ENCODE measurements around the gene FOXC1.

The FOXC1 gene

GRCh38 chr6:1624058-1624850 lies 14.5 kb downstream of the FOXC1 start:
- DNase-seq (ENCODE audit: low read depth) = no peak

DNA sequence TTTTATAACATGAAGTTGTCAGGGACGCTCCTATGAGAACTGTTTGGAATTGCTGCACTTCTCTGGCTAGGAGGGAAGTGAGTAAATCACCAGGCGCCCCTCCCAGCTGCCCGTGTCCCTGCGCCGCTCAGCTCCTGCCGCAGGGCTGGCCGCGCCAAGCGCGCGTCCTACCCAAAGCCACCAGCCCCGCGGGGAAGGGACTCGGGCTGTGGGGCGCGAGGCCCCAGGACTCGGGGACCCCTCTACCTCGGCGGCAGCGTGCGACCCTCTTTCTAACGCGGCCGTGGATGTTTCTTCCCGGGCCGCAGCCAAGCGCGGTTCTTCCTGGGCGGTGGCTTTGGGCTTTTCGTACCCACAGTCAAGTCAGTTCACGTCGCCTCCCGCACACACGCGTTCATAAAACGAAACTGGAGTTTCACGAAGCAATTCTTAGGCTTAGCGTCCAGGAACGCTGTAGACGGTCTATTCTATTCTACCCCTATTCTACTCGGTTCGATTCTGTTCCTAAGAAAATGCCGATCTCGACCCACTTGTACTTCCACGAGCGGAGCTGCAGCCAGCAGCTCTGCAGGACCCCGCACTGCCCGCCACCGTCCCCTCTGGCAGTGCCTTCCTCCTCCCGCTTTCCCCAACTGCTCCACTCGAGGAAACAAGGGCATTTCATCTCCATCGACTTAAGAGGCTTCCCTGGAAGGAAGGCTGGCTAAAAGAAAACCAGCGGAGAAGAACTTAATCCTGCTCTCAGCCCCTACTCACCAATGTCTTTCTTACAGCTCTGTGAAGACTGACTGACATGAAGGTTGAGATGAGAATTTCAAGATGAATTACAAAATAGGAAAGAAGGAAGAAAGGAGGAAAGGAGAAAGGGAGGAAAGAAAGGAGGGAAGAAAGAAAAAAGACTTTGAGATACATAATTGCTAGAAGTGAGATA lies 15.4 kb downstream of the FOXC1 start:
- no peak for DNase-seq (ENCODE audit: low read depth)

GRCh38 chr6:1625794-1626435 lies 16.2 kb downstream of the FOXC1 start:
- DNase-seq (ENCODE audit: low read depth) = no peak

DNA sequence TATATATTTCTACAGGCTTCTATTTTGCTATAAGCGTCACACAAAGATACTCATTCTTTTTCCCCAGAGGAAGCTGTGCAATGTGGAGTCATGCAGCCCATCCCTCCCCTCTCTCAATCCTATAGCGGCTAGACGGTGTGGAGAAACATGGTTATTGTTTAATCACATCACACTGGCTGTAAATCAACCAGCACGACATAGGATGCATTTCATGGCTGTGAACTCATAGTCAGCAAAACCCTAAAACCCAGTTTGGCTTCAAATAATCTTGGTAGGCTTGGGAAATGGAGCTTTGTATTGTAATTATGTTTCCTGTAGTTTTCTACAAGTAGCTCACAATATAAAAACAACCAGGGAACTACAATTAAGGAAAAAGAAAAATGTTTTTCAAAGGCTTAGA lies 16.8 kb downstream of the FOXC1 start:
- no peak for DNase-seq (ENCODE audit: low read depth)

GRCh38 chr6:1627827-1628560 lies 18.3 kb downstream of the FOXC1 start:
- no peak for DNase-seq (ENCODE audit: low read depth)

- no peak for DNase-seq (ENCODE audit: low read depth)
These were observed 19.6 kb downstream of the FOXC1 start for GRCh38 chr6:1629316-1629715.

- DNase-seq (ENCODE audit: low read depth) = no peak
These were observed 20.6 kb downstream of the FOXC1 start for GRCh38 chr6:1630212-1630770.

DNA sequence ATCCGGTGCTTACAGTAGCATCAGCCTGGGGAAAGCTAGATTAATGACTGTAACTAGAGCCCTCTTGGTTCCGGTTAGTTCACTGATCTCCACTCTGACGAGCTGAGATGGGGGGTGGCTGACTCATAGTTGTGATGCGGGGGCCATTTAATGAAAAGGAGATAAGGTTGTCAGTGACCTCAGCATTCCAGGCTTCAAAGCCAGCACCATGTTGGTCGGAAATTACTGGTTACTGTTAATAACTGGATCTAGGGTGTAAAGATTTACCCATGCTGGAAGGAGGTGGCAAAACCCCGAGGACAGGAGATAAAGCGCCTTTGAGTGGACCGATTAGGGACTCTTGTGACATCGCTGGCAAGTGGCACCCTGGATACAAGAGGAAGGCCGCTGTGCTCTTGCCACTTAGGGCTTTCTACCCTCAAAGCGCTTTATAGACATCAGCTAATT lies 21.1 kb downstream of the FOXC1 start:
- DNase-seq (ENCODE audit: low read depth) = no peak

- no peak for DNase-seq (ENCODE audit: low read depth)
These were observed 21.5 kb downstream of the FOXC1 start for GRCh38 chr6:1631251-1631650.

GRCh38 chr6:1633366-1634021 lies 23.8 kb downstream of the FOXC1 start:
- DNase-seq (ENCODE audit: low read depth) = no peak

DNA sequence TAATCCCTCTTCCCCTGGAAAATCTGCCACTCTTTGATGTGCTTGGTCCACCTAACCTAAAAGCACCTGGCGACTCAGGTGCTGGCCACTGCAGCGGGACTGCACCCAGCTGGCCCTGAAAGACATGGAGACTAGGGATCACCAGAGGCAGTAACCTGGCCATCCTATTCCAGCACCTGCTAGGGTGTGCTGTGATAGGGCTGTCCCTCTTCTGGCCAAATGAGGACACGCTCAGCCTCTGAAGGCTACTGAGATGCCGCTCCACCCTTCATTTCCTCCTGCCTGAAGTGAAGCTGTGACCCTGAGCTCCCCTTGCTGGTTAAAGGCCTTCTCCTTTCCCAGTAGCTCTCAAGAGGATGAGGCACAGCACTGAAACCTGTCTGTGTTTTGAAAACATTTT lies 24.4 kb downstream of the FOXC1 start:
- DNase-seq (ENCODE audit: low read depth) = no peak

DNA sequence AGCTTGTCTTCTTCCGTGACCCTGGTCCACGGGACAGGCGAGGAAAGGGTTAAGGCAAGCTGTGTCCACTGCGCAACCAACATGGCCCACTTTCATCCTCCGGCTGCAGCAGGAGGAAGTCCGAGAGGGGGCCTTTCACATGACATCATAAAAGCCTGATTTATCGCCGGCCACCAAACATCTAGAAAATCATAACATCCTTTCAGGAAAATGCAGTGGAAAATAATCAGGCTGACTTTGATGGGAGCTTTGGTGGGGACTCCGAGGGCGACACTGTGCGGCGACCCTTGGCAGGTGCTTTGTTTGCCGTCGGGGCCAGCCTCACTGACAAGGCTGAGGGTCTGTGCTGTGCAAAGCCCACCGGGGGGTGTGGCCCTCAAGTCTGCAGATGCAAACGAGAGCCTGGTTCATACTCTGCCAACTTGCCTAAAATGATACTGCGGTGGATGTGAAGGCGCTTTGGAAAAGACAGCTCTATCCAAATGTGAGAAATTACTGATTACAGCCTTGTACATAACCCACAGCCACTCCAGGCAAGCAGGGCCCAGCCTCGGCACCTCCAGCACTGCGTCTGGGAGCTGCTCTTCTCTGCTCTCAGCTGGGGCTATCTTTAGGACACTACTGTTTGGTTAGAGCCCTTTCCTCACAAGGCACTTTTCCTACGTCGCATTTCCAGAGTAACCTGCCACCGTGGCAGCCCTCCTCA lies 25.7 kb downstream of the FOXC1 start:
- no peak for DNase-seq (ENCODE audit: low read depth)

GRCh38 chr6:1636272-1636825 lies 26.6 kb downstream of the FOXC1 start:
- DNase-seq (ENCODE audit: low read depth) = no peak

DNA sequence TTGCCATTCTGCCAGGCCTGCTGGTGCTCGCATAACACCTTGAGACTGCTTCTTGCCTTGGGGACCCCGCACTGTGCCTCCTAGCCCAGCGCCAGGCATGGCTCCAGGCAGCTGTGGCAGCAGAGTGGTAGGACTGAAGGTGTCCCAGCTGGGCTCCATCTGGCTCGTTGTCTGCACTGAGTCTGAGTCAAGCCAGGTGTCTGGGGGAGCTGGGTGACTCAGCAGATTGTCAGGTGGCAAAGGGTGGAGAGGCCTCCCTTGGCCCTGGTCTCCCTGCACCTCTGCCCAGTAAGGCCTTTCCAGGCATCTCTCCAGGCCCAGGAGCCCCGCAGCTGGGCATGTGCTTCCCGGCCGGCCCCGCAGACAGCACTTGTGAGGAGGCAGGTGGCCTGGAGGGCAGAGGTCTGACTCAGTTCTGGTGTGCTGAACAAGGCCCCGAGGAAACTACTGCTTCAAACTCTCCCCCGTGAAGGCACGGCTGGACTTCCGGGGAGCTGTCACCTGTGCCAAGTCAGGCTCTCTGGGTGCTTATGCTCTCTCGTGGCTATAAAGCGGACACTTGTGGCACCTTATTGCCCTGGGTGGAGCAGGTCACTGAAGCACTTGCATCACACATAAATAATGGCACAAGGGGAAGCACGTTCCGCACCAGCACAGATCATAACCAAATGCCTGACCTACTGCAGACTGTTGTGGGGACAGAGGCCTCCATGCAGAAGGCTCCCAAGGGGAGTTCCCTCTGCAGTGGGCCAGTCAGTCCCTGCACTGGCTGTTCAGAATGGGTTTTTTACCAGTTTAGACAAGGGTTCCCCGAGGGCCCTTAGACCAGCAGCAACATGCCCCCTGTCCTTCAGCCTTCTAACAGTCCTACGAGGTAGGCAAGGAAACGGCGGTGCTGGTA lies 27.5 kb downstream of the FOXC1 start:
- DNase-seq (ENCODE audit: low read depth) = no peak

- DNase-seq (ENCODE audit: low read depth) = no peak
These were observed 29.7 kb downstream of the FOXC1 start for GRCh38 chr6:1639430-1639829.

- DNase-seq (ENCODE audit: low read depth) = no peak
These were observed 30.8 kb downstream of the FOXC1 start for GRCh38 chr6:1640476-1640875.

DNA sequence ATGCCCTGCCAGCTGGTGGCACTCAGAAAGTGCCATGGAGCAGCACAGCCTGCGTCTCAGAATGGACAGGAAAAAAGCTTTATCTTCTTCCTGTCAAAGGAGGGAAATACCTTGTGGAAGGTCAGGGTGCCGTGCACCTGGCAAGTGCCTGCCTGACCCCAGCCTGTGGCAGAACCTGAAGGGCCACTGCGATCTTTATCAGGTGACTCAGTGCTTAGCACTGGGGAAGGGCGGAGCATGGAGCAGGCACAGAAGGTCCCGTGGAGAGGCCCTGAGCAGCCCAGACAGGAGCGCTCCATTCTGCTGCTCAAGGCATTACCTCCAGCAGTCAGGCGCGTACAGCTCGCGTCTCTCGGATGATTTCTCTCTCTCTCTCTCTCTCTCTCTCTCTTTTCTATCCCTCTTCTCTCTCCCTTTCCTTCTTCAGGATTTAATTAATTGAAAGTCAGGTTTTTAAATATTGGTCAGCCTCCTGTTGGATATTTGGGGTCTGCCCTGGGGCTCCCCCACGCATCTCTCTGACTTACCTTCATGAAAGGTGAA lies 31.7 kb downstream of the FOXC1 start:
- no peak for DNase-seq (ENCODE audit: low read depth)

GRCh38 chr6:1643111-1643510 lies 33.4 kb downstream of the FOXC1 start:
- DNase-seq (ENCODE audit: low read depth) = no peak

All from T follicular helper cell (primary cell).